HUES6 (cell line): ENCODE measurements around the gene THOC7.

Source experiments
- H3K27ac ChIP-seq: 2 replicates; pipeline ENCODE4 v1.7.0; 2013; ENCODE audit warnings: low read depth, mild to moderate bottlenecking, low read length, inconsistent platforms
- H3K27me3 ChIP-seq: 2 replicates; pipeline ENCODE4 v1.6.1; 2013; ENCODE audit warnings: low read length; ENCODE audit not compliant: control insufficient read depth, insufficient read depth
- H3K36me3 ChIP-seq: 2 replicates; pipeline ENCODE4 v1.6.1; 2013; ENCODE audit warnings: low read length; ENCODE audit not compliant: control insufficient read depth, insufficient read depth
- H3K4me1 ChIP-seq: 2 replicates; pipeline ENCODE4 v1.6.1; 2013; ENCODE audit warnings: low read length; ENCODE audit not compliant: control insufficient read depth, insufficient read depth
- H3K4me3 ChIP-seq: 2 replicates; pipeline ENCODE4 v1.5.1; 2013; ENCODE audit warnings: low read depth, low read length
- H3K9ac ChIP-seq: one replicate; pipeline ENCODE4 v1.6.1; 2013; ENCODE audit warnings: mild to moderate bottlenecking, low read length
- H3K9me3 ChIP-seq: 2 replicates; pipeline ENCODE4 v1.6.1; 2013; ENCODE audit warnings: low read depth, low read length; ENCODE audit not compliant: control insufficient read depth, insufficient read depth

THOC7 gene

GRCh38 chr3:63905731-63906620 lies 42.4 kb upstream of the THOC7 start:
- no peak overlapping the region for H3K27ac ChIP-seq
- no peaks in the 10 kb centered on the region for H3K9me3 ChIP-seq
- no peak overlapping the region for H3K4me3 ChIP-seq
- no peak overlapping the region for H3K9ac ChIP-seq
- H3K27me3 ChIP-seq, result 0 out of 2 replicates have a peak, but pooled peaks cover 1% of the 10 kb centered on the region
- H3K36me3 ChIP-seq, result 0 out of 2 replicates have a peak, but pooled peaks cover 5% of the 10 kb centered on the region
- H3K4me1 ChIP-seq, result peaks cover 7% of the 10 kb centered on the region

GRCh38 chr3:63900459-63900858 lies 36.9 kb upstream of the THOC7 start:
- Histone ChIP-seq H3K4me3 (no peak overlapping the region), H3K27ac (no peak overlapping the region), H3K9ac (no peak overlapping the region), H3K27me3 (no peaks in the 10 kb centered on the region), H3K9me3 (no peaks in the 10 kb centered on the region), H3K4me1 (peaks cover 5% of the 10 kb centered on the region; the same call in 1 of the 2 replicates), H3K36me3 (peaks cover 20% of the 10 kb centered on the region)

- no peak overlapping the region for H3K27ac ChIP-seq
- H3K9me3 ChIP-seq, result no peaks in the 10 kb centered on the region
- H3K27me3 ChIP-seq, result no peaks in the 10 kb centered on the region
- H3K4me1 ChIP-seq, result peaks cover 9% of the 10 kb centered on the region
- H3K9ac ChIP-seq, result no peak overlapping the region
- peaks cover 20% of the 10 kb centered on the region for H3K36me3 ChIP-seq
- H3K4me3 ChIP-seq, result no peak overlapping the region
These were observed 36.4 kb upstream of the THOC7 start for GRCh38 chr3:63900010-63900409.

- Histone ChIP-seq H3K9ac (no peak overlapping the region), H3K4me1 (peaks cover 13% of the 10 kb centered on the region), H3K36me3 (peaks cover 16% of the 10 kb centered on the region), H3K9me3 (no peaks in the 10 kb centered on the region), H3K4me3 (no peak overlapping the region), H3K27me3 (no peaks in the 10 kb centered on the region), H3K27ac (no peak overlapping the region)
These were observed 32.9 kb upstream of the THOC7 start for GRCh38 chr3:63896332-63897030.

GRCh38 chr3:63895422-63896189 lies 32.0 kb upstream of the THOC7 start:
- Histone ChIP-seq H3K4me1 (peaks cover 13% of the 10 kb centered on the region), H3K27me3 (no peaks in the 10 kb centered on the region), H3K36me3 (peaks cover 11% of the 10 kb centered on the region), H3K4me3 (no peak overlapping the region), H3K27ac (no peak overlapping the region), H3K9ac (no peak overlapping the region), H3K9me3 (no peaks in the 10 kb centered on the region)

GRCh38 chr3:63892773-63893352 lies 29.3 kb upstream of the THOC7 start:
- Histone ChIP-seq H3K4me1 (peaks cover 13% of the 10 kb centered on the region), H3K9ac (no peak overlapping the region), H3K27ac (no peak overlapping the region), H3K9me3 (no peaks in the 10 kb centered on the region), H3K27me3 (no peaks in the 10 kb centered on the region), H3K36me3 (no peaks in the 10 kb centered on the region), H3K4me3 (no peak overlapping the region)

- Histone ChIP-seq H3K4me1 (peaks cover 17% of the 10 kb centered on the region), H3K4me3 (no peak overlapping the region), H3K9me3 (no peaks in the 10 kb centered on the region), H3K27me3 (no peaks in the 10 kb centered on the region), H3K27ac (no peak overlapping the region), H3K9ac (no peak overlapping the region), H3K36me3 (no peaks in the 10 kb centered on the region)
These were observed 27.9 kb upstream of the THOC7 start for GRCh38 chr3:63891518-63891917.

- H3K36me3 ChIP-seq, result no peaks in the 10 kb centered on the region
- H3K9ac ChIP-seq, result no peak overlapping the region
- no peaks in the 10 kb centered on the region for H3K9me3 ChIP-seq
- H3K4me1 ChIP-seq, result peaks cover 7% of the 10 kb centered on the region
- H3K4me3 ChIP-seq, result no peak overlapping the region
- H3K27me3 ChIP-seq, result no peaks in the 10 kb centered on the region
- H3K27ac ChIP-seq, result no peak overlapping the region
These were observed 23.3 kb upstream of the THOC7 start for GRCh38 chr3:63886858-63887257.

- Histone ChIP-seq H3K4me1 (peaks cover 14% of the 10 kb centered on the region; the same call in 1 of the 2 replicates), H3K9ac (no peak overlapping the region), H3K36me3 (no peaks in the 10 kb centered on the region), H3K4me3 (no peak overlapping the region), H3K27me3 (no peaks in the 10 kb centered on the region), H3K27ac (no peak overlapping the region), H3K9me3 (no peaks in the 10 kb centered on the region)
These were observed 17.0 kb upstream of the THOC7 start for GRCh38 chr3:63880653-63881052.

- Histone ChIP-seq H3K9ac (no peak overlapping the region), H3K9me3 (no peaks in the 10 kb centered on the region), H3K36me3 (no peaks in the 10 kb centered on the region), H3K27ac (no peak overlapping the region), H3K27me3 (no peaks in the 10 kb centered on the region), H3K4me3 (no peak overlapping the region), H3K4me1 (peaks cover 14% of the 10 kb centered on the region; the same call in 1 of the 2 replicates)
These were observed 14.9 kb upstream of the THOC7 start for GRCh38 chr3:63878394-63879060.
